Measurements from ENCODE around the gene OLFM2. TPM values are rescaled to one million over a fixed set of nuclear protein-coding genes. Genes with fewer than 3 reads are reported as not detected.
"Not testable (repeated sequence)": the region's sequence is repeated elsewhere in the genome, so short reads cannot be mapped to it uniquely, and the experiment has no call there.

The OLFM2 gene
- total and polyA plus RNA-seq, 4 donors = 0.49 to 28.9 (median 2.3) TPM

DNA sequence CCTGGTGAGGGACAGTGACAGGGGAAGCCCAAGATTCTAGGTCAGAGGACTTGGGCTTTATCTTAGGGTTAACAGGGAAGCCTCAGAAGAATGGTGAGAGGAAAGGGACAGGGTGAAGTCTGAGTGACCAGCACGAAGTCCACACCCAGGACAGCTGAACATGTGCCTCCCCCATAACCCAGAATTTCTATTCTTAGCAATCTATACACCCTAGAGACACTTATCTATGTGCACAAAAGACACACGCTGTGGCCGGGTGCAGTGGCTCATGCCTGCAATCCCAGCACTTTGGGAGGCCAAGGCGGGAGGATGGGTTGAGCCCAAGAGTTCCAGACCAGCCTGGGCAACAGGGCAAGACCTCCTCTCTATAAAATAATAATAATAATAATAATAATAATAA is 11.1 kb upstream of the OLFM2 start:
- H3K9me3 ChIP-seq (ENCODE audit: control insufficient read depth in 4 of 4, low read length in 3 of 4) = peaks cover 0 to under 1% (median 0%) of the 10 kb centered on the region in 4 donors
- TF ChIP-seq HNF4A (conservative IDR thresholded peaks at IDR 0.05) (no peak), FOXA2 (IDR thresholded peaks at IDR 0.05) (no peak), GABPA (IDR thresholded peaks at IDR 0.05 in 1 of 2, conservative IDR thresholded peaks at IDR 0.05 in 1 of 2) (no peak), RAD21 (IDR thresholded peaks at IDR 0.05) (no peak), YY1 (IDR thresholded peaks at IDR 0.05) (no peak), SP1 (IDR thresholded peaks at IDR 0.05) (no peak), HNF4G (IDR thresholded peaks at IDR 0.05) (no peak), JUND (IDR thresholded peaks at IDR 0.05) (no peak), FOXA1 (IDR thresholded peaks at IDR 0.05) (no peak), RXRA (IDR thresholded peaks at IDR 0.05) (no peak), NR2F2 (IDR thresholded peaks at IDR 0.05) (no peak), EGR1 (IDR thresholded peaks at IDR 0.05; ENCODE audit: low read depth in 2 of 2) (no peak)
- TF ChIP-seq, protein P1, sequence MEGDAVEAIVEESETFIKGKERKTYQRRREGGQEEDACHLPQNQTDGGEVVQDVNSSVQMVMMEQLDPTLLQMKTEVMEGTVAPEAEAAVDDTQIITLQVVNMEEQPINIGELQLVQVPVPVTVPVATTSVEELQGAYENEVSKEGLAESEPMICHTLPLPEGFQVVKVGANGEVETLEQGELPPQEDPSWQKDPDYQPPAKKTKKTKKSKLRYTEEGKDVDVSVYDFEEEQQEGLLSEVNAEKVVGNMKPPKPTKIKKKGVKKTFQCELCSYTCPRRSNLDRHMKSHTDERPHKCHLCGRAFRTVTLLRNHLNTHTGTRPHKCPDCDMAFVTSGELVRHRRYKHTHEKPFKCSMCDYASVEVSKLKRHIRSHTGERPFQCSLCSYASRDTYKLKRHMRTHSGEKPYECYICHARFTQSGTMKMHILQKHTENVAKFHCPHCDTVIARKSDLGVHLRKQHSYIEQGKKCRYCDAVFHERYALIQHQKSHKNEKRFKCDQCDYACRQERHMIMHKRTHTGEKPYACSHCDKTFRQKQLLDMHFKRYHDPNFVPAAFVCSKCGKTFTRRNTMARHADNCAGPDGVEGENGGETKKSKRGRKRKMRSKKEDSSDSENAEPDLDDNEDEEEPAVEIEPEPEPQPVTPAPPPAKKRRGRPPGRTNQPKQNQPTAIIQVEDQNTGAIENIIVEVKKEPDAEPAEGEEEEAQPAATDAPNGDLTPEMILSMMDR (IDR thresholded peaks at IDR 0.05; ENCODE audit: low read depth, low read length, missing input control) = no peak
- TF ChIP-seq, protein P2, sequence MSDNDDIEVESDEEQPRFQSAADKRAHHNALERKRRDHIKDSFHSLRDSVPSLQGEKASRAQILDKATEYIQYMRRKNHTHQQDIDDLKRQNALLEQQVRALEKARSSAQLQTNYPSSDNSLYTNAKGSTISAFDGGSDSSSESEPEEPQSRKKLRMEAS (IDR thresholded peaks at IDR 0.05) = no peak
- TF ChIP-seq, protein P3, sequence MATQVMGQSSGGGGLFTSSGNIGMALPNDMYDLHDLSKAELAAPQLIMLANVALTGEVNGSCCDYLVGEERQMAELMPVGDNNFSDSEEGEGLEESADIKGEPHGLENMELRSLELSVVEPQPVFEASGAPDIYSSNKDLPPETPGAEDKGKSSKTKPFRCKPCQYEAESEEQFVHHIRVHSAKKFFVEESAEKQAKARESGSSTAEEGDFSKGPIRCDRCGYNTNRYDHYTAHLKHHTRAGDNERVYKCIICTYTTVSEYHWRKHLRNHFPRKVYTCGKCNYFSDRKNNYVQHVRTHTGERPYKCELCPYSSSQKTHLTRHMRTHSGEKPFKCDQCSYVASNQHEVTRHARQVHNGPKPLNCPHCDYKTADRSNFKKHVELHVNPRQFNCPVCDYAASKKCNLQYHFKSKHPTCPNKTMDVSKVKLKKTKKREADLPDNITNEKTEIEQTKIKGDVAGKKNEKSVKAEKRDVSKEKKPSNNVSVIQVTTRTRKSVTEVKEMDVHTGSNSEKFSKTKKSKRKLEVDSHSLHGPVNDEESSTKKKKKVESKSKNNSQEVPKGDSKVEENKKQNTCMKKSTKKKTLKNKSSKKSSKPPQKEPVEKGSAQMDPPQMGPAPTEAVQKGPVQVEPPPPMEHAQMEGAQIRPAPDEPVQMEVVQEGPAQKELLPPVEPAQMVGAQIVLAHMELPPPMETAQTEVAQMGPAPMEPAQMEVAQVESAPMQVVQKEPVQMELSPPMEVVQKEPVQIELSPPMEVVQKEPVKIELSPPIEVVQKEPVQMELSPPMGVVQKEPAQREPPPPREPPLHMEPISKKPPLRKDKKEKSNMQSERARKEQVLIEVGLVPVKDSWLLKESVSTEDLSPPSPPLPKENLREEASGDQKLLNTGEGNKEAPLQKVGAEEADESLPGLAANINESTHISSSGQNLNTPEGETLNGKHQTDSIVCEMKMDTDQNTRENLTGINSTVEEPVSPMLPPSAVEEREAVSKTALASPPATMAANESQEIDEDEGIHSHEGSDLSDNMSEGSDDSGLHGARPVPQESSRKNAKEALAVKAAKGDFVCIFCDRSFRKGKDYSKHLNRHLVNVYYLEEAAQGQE (IDR thresholded peaks at IDR 0.05) = no peak
- TF ChIP-seq, protein P4, sequence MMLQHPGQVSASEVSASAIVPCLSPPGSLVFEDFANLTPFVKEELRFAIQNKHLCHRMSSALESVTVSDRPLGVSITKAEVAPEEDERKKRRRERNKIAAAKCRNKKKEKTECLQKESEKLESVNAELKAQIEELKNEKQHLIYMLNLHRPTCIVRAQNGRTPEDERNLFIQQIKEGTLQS (IDR thresholded peaks at IDR 0.05) = no peak
- TF ChIP-seq, protein P5, sequence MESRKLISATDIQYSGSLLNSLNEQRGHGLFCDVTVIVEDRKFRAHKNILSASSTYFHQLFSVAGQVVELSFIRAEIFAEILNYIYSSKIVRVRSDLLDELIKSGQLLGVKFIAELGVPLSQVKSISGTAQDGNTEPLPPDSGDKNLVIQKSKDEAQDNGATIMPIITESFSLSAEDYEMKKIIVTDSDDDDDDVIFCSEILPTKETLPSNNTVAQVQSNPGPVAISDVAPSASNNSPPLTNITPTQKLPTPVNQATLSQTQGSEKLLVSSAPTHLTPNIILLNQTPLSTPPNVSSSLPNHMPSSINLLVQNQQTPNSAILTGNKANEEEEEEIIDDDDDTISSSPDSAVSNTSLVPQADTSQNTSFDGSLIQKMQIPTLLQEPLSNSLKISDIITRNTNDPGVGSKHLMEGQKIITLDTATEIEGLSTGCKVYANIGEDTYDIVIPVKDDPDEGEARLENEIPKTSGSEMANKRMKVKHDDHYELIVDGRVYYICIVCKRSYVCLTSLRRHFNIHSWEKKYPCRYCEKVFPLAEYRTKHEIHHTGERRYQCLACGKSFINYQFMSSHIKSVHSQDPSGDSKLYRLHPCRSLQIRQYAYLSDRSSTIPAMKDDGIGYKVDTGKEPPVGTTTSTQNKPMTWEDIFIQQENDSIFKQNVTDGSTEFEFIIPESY (IDR thresholded peaks at IDR 0.05) = no peak
- H3K27ac ChIP-seq (ENCODE audit: low read depth in 1 of 2, low read length in 2 of 2) = no peak overlapping the region
- no peaks in the 10 kb centered on the region for H3K36me3 ChIP-seq (ENCODE audit: control insufficient read depth in 4 of 4, insufficient read depth in 3 of 4, low read depth in 1 of 4, low read length in 3 of 4)
- no peak overlapping the region for H3K4me3 ChIP-seq (ENCODE audit: low read depth in 1 of 3, low read length in 3 of 3)
- peaks cover 0 to 2% (median 0%) of the 10 kb centered on the region in 4 donors for H3K4me1 ChIP-seq (ENCODE audit: control insufficient read depth in 4 of 4, insufficient read depth in 4 of 4, low read length in 3 of 4)
- H3K27me3 ChIP-seq (ENCODE audit: control insufficient read depth in 4 of 4, insufficient read depth in 4 of 4, low read length in 3 of 4) = no peaks in the 10 kb centered on the region
- H3K9ac ChIP-seq (ENCODE audit: low read depth in 1 of 2, low read length in 2 of 2) = no peak overlapping the region
- no peak for DNase-seq (ENCODE audit: low spot score)
- 77% methylated on average over 4 of the region's 4 CpGs for WGBS

DNA sequence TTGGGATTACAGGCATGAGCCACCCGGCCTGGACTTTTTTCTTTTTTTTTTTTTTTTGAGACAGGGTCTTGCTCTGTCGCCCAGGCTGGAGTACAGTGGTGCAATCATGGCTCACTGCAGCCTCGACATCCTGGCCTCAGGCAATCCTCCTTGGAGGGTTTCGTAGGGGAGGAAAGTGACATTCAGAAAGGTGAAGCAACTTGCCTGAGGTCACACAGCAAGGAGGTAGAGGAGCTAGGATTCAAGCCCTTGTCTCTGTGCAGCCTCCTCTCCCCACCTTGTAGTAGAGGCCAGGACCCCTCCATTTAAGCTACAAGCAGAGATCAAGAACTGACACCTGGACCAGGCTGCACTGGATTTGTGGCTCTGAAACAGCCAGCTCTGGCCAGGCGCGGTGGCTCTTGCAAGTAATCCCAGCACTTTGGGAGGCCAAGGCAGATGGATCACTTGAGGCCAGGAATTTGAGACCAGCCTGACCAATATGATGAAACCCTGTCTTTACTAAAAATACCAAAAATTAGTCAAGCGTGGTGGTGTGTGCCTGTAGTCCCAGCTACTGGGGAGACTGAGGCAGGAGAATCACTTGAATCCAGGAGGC is 10.3 kb upstream of the OLFM2 start:
- not testable (repeated sequence) for DNase-seq (ENCODE audit: low spot score); H3K4me1 ChIP-seq (ENCODE audit: control insufficient read depth in 4 of 4, insufficient read depth in 4 of 4, low read length in 3 of 4); H3K27me3 ChIP-seq (ENCODE audit: control insufficient read depth in 4 of 4, insufficient read depth in 4 of 4, low read length in 3 of 4); H3K27ac ChIP-seq (ENCODE audit: low read depth in 1 of 2, low read length in 2 of 2); H3K9ac ChIP-seq (ENCODE audit: low read depth in 1 of 2, low read length in 2 of 2); H3K9me3 ChIP-seq (ENCODE audit: control insufficient read depth in 4 of 4, low read length in 3 of 4); H3K36me3 ChIP-seq (ENCODE audit: control insufficient read depth in 4 of 4, insufficient read depth in 3 of 4, low read depth in 1 of 4, low read length in 3 of 4); H3K4me3 ChIP-seq (ENCODE audit: low read depth in 1 of 3, low read length in 3 of 3)
- 91% methylated on average over 7 of the region's 7 CpGs for WGBS
